IPS-NIHi7 (cell line): ENCODE results near the gene TEC.
"Not testable (repeated sequence)": the region's sequence is repeated elsewhere in the genome, so short reads cannot be mapped to it uniquely, and the experiment has no call there.

ENCODE experiments used
- DNase-seq: peaks from one replicate; pipeline ENCODE4 v3.0.0; 2012; ENCODE audit warnings: mixed read lengths; ENCODE audit errors: extremely low spot score

The TEC gene

GRCh38 chr4:48196758-48197504 is 72.7 kb downstream of the TEC start:
- no peak for DNase-seq

DNA sequence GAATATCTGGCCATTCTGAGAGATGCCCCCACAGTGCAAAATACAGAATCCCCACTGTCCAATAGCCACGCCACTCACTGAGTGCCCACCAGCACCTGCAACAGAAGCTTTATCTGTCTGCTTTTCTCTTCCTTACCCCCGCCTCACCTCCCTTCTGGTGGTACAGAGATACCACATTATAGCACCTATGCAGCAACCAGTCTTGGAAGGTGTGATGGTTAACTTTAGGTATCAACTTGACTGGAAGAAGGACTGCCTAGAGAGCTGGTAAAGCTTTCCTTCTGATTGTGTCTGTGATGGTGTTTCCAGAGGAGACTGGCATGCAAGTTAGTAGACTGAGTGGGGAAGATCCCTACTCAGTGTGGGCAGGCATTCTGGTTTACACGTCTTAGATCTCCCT is 73.8 kb downstream of the TEC start:
- DNase-seq: no peak

GRCh38 chr4:48195374-48195773 is 74.3 kb downstream of the TEC start:
- DNase-seq: no peak

- DNase-seq: no peak
Measured at GRCh38 chr4:48194971-48195370, 74.7 kb downstream of the TEC start.

DNA sequence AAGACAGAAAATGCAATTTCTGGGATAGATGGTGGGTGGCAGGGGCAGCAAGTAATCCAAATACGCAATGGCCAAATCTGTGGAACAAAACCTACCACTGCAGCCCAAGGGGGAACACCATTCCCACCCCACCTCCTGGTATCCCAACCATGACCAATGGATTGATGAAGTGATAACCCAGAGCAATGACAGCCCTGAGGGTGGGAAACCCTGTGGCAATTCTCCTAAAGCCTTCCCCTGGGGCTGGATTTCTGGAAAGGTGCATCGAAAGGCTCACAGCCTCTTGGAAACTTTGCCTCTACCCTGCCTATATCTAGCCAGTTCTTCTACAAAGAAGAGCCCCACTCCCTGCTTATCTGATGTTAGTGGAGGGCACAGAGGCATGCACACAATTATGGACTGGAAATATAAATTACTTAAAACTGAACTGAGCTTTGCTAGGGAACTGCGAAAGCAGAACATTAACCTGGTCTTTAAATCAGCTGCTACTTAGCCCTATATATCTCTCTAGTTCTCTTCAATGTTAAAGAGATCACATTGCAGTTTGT is 75.6 kb downstream of the TEC start:
- DNase-seq: no peak

DNA sequence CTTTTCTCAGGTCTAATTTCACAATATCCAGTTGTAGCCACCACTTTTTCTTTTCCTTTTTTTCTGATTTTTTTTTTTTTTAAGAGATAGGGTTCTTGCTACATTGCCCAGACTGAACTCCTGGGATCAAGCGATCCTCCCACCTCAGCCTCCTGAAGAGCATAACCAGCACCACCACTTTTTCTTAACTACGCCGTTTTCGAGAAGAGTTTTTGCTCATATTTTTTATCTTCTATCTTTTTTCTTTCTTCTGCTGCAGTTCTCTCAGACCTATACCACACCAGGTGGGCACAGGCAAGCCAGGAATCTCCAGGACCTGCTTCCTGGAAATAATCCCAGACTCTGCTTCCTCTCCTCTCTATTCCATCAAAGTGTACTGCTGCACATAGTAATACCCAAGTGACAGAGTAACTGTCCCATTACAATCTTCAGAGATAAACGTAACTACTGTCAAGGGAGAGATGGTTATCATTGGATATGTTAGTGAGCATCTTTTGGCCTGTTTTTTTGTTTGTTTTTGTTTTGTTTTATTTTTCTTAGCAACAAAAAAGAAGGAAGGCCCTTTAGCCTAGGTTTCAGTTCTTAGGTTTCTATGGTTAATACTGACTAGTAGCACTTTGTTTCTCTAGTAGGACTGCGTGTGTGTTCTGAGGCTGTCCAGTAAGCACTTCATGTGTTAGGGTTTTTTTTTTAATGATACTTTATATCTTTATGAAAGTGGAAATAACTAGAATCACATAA is 76.4 kb downstream of the TEC start:
- DNase-seq: no peak

GRCh38 chr4:48191758-48192157 is 77.9 kb downstream of the TEC start:
- no peak for DNase-seq

- DNase-seq: no peak
Measured at GRCh38 chr4:48190839-48191238, 78.8 kb downstream of the TEC start.

DNA sequence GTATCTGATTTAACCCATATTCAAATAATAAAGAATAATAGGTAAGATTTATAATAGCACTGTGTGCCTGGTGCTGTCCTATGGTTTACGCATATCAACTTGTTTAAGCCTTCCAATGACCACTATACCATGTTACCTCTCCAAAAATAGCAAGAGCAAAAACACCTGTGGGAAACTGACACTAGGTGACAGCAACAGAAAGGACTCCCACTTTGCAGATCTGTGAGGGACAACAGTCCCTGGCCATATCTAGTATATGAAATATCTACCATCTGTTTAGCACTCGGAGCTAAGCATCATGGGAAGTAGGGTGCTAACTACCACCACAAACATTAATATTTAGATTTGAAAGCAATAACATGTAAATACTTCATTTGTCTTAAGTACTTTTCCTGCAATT is 79.9 kb downstream of the TEC start:
- DNase-seq: no peak

GRCh38 chr4:48188390-48188789 is 81.2 kb downstream of the TEC start:
- no peak for DNase-seq

DNA sequence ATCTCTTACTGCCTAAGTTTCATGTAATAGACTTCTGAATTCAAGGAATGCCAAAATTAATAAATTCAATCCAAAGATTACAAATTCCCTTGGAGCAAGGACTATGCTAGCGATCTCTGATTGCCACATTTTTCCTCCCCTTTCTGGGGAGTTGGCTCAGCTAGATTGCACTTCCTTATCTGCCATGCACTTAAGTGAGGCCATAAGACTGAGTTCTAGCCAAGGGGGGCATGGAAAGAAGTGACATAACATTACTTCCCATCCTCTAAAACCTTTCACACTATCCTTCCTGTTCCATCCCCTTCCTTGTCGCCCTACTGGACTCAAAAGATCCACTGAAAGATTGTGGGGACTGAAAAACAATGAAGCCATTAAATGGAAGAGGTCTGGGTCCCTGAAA is 81.8 kb downstream of the TEC start:
- no peak for DNase-seq

DNA sequence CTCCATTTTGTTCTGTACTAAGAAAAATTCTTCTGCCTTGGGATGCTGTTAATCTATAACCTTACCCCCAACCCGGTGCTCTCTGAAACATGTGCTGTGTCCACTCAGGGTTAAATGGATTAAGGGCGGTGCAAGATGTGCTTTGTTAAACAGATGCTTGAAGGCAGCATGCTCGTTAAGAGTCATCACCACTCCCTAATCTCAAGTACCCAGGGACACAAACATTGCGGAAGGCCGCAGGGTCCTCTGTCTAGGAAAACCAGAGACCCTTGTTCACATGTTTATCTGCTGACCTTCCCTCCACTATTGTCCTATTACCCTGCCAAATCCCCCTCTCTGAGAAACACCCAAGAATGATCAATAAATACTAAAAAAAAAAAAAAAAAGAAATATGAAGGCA is 82.6 kb downstream of the TEC start:
- DNase-seq: not testable (repeated sequence)

DNA sequence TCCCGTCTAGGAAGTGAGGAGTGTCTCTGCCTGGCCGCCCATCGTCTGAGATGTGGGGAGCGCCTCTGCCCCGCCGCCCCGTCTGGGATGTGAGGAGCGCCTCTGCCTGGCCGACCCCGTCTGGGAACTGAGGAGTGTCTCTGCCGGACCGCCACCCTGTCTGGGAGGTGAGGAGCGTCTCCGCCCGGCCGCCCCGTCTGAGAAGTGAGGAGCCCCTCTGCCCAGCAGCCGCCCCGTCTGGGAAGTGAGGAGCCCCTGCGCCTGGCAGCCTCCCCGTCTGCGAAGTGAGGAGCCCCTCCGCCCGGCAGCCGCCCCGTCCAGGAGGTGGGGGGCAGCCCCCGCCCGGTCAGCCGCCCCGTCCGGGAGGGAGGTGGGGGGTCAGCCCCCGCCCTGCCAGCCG is 83.2 kb downstream of the TEC start:
- not testable (repeated sequence) for DNase-seq

GRCh38 chr4:48184882-48185281 is 84.8 kb downstream of the TEC start:
- DNase-seq: no peak

DNA sequence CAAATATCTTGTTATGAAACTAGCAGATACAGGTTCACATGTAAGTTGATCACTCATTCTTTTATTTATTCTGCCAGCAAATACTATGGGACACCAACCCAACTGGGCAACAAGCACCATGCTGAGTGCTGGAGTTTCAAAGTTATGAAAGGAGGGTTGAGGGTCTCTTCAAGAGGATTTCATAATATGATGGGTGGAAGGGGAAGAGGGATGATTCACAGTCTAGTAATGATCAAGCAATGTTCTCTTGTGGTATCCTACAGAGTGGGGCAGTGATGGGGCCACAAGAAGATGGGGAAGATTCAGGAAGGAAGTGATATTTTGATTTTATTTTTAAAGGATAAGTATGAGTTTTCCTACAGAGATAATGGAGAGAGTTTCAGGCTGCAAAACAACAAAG is 89.4 kb downstream of the TEC start:
- no peak for DNase-seq

- DNase-seq: no peak
Measured at GRCh38 chr4:48178931-48179330, 90.7 kb downstream of the TEC start.

DNA sequence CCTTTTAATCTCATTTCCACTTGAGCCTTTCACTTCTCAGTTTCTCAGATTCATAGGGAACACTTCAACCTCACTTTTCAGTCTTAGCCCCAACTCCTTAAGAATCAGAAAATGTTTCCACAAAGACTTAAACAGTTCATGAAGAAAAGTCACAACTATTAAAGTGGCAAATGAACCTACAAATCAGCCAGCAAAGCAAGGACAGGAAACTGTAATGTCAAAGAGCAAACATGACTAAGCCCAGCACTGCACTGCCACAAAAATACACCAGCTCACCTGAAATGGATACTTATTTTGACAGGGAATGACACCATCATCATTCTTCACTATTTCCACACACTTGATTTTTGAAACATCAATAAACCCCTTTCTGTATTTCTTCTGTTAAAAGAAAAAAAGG is 93.8 kb downstream of the TEC start:
- DNase-seq: no peak

GRCh38 chr4:48175328-48175727 is 94.3 kb downstream of the TEC start:
- peak; percentile 58 for DNase-seq

DNA sequence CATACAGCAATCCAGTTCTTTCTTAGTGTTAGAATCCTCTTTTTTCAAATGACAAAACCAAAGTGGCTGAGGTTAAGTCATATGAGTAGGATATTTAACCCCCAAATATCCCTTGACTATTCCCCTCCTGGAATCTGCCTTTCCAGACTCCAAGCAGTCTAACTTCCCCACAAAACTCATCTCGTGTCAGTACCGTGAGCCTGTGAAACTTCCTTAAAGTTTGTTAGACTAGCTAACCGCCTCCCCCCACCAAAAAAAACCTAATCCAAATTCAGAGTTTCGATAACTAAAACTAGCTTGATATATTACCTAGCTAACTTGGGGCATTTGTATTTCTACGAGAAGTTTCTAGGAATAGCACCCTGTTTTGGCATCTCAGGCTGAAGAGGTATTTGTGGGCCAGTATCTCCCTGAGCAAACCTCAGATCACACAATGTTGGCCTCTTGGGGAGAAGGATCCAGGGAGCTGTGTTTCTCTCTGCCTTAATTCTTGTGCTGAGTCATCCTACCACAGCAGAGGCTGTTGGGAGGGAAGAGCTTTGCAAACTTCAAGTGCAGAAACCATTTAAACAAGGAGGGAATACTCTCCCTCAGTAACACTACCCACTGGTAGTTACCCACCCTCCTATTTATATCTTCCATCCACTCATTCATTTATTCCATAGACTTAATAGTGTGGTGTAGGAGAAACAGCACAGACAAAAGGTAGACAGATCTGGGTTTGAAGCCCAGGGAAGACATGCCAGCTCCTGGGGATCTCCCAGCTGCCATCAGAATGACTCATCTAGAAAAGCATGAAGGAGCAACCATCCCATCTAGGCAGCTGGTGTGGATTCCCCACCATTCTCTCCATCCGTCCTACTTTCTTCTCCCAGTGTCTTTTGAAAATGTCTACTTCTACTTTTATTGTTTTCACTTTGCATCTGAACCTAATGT is 96.3 kb downstream of the TEC start:
- peak; percentile 34 for DNase-seq

GRCh38 chr4:48172651-48173050 is 97.0 kb downstream of the TEC start:
- DNase-seq: no peak

GRCh38 chr4:48169636-48170035 is 100.0 kb downstream of the TEC start:
- no peak for DNase-seq
